Kidney capillary endothelial cell (primary cell): Measurements from ENCODE around the gene SLC1A7.

Experiments
- DNase-seq: peaks from one replicate; pipeline ENCODE4 v3.0.0-alpha.2; 2018; ENCODE audit warnings: low spot score

SLC1A7 gene

GRCh38 chr1:53075761-53076163 lies 66.7 kb downstream of the SLC1A7 start:
- DNase-seq, result no peak

GRCh38 chr1:53075206-53075605 lies 67.2 kb downstream of the SLC1A7 start:
- DNase-seq, result no peak

GRCh38 chr1:53074313-53075154 lies 67.9 kb downstream of the SLC1A7 start:
- no peak for DNase-seq

GRCh38 chr1:53073868-53074311 lies 68.5 kb downstream of the SLC1A7 start:
- no peak for DNase-seq

GRCh38 chr1:53073287-53073686 lies 69.2 kb downstream of the SLC1A7 start:
- DNase-seq, result no peak

GRCh38 chr1:53071915-53072314 lies 70.5 kb downstream of the SLC1A7 start:
- DNase-seq, result no peak

- no peak for DNase-seq
These were observed 71.1 kb downstream of the SLC1A7 start for GRCh38 chr1:53071167-53071865.

- DNase-seq, result no peak
These were observed 71.8 kb downstream of the SLC1A7 start for GRCh38 chr1:53070621-53071020.

GRCh38 chr1:53069663-53070327 lies 72.6 kb downstream of the SLC1A7 start:
- no peak for DNase-seq

GRCh38 chr1:53069265-53069662 lies 73.2 kb downstream of the SLC1A7 start:
- no peak for DNase-seq

GRCh38 chr1:53068314-53069099 lies 73.9 kb downstream of the SLC1A7 start:
- DNase-seq, result no peak

- DNase-seq, result no peak
These were observed 74.6 kb downstream of the SLC1A7 start for GRCh38 chr1:53067886-53068285.

- no peak for DNase-seq
These were observed 75.3 kb downstream of the SLC1A7 start for GRCh38 chr1:53066891-53067738.

GRCh38 chr1:53066488-53066887 lies 76.0 kb downstream of the SLC1A7 start:
- no peak for DNase-seq

- DNase-seq, result no peak
These were observed 77.0 kb downstream of the SLC1A7 start for GRCh38 chr1:53065391-53065790.

- DNase-seq, result no peak
These were observed 78.5 kb downstream of the SLC1A7 start for GRCh38 chr1:53063744-53064515.

GRCh38 chr1:53062708-53063591 lies 79.5 kb downstream of the SLC1A7 start:
- no peak for DNase-seq

GRCh38 chr1:53061859-53062707 lies 80.4 kb downstream of the SLC1A7 start, which contains the start of gene PODN:
Gene PODN, plus strand, starts transcription at chr1:53062213. Its CDS starts 7,643 bp downstream, at chr1:53069856.
- DNase-seq, result no peak
